ENCODE data around the gene FLT4. TPM values are rescaled to one million over a fixed set of nuclear protein-coding genes. Genes with fewer than 3 reads are reported as not detected.
A peak's percentile ranks its signal among the peaks of the same experiment; 100 is the strongest.
"Not testable (repeated sequence)": the region's sequence is repeated elsewhere in the genome, so short reads cannot be mapped to it uniquely, and the experiment has no call there.

Gene FLT4
- total RNA-seq, 1 donor from 2014 or later = 0.86 TPM

GRCh38 chr5:180682560-180682959, 33.2 kb upstream of the FLT4 start:
- Mint-ChIP-seq H3K27me3 (ENCODE audit: insufficient read depth) (peaks cover under 1% of the 10 kb centered on the region), H3K4me1 (ENCODE audit: low read depth) (no peaks in the 10 kb centered on the region), H3K27ac (no peak overlapping the region), H3K4me3 (no peak overlapping the region), H3K36me3 (ENCODE audit: low read depth) (no peaks in the 10 kb centered on the region), H3K9me3 (no peaks in the 10 kb centered on the region)
- intact Hi-C loops (cut with micrococcal nuclease) = no loop called here
- no peak for DNase-seq (ENCODE audit: low spot score)

GRCh38 chr5:180682008-180682407, 32.6 kb upstream of the FLT4 start:
- H3K9me3 Mint-ChIP-seq; H3K36me3 Mint-ChIP-seq (ENCODE audit: low read depth); H3K4me1 Mint-ChIP-seq (ENCODE audit: low read depth); DNase-seq (ENCODE audit: low spot score); H3K27ac Mint-ChIP-seq; H3K4me3 Mint-ChIP-seq; intact Hi-C loops (cut with micrococcal nuclease); H3K27me3 Mint-ChIP-seq (ENCODE audit: insufficient read depth): not testable (repeated sequence)

- H3K4me3 Mint-ChIP-seq; H3K36me3 Mint-ChIP-seq (ENCODE audit: low read depth); H3K4me1 Mint-ChIP-seq (ENCODE audit: low read depth); intact Hi-C loops (cut with micrococcal nuclease); H3K27ac Mint-ChIP-seq; H3K9me3 Mint-ChIP-seq; DNase-seq (ENCODE audit: low spot score): not testable (repeated sequence)
- peaks cover 14% of the 10 kb centered on the region for H3K27me3 Mint-ChIP-seq (ENCODE audit: insufficient read depth)
These were observed 28.9 kb upstream of the FLT4 start for GRCh38 chr5:180678319-180678718.

- intact Hi-C loops (cut with micrococcal nuclease) = no loop called here
- Mint-ChIP-seq H3K4me3 (no peak overlapping the region), H3K9me3 (no peaks in the 10 kb centered on the region), H3K36me3 (ENCODE audit: low read depth) (no peaks in the 10 kb centered on the region), H3K27me3 (ENCODE audit: insufficient read depth) (peaks cover 20% of the 10 kb centered on the region), H3K4me1 (ENCODE audit: low read depth) (peaks cover 10% of the 10 kb centered on the region), H3K27ac (no peak overlapping the region)
- no peak for DNase-seq (ENCODE audit: low spot score)
These were observed 25.7 kb upstream of the FLT4 start for GRCh38 chr5:180675036-180675635.

- H3K9me3 Mint-ChIP-seq; H3K27ac Mint-ChIP-seq; H3K4me3 Mint-ChIP-seq; DNase-seq (ENCODE audit: low spot score); H3K36me3 Mint-ChIP-seq (ENCODE audit: low read depth); intact Hi-C loops (cut with micrococcal nuclease): not testable (repeated sequence)
- H3K4me1 Mint-ChIP-seq (ENCODE audit: low read depth) = peaks cover 13% of the 10 kb centered on the region
- peaks cover 20% of the 10 kb centered on the region for H3K27me3 Mint-ChIP-seq (ENCODE audit: insufficient read depth)
These were observed 24.7 kb upstream of the FLT4 start for GRCh38 chr5:180674090-180674475.

GRCh38 chr5:180673371-180674089, 24.1 kb upstream of the FLT4 start:
- Mint-ChIP-seq H3K36me3 (ENCODE audit: low read depth) (no peaks in the 10 kb centered on the region), H3K27me3 (ENCODE audit: insufficient read depth) (peaks cover 21% of the 10 kb centered on the region), H3K4me3 (no peak overlapping the region), H3K27ac (no peak overlapping the region), H3K4me1 (ENCODE audit: low read depth) (peaks cover 13% of the 10 kb centered on the region), H3K9me3 (no peaks in the 10 kb centered on the region)
- intact Hi-C loops (cut with micrococcal nuclease) = no loop called here
- no peak for DNase-seq (ENCODE audit: low spot score)

GRCh38 chr5:180671958-180672524, 22.6 kb upstream of the FLT4 start:
- intact Hi-C loops (cut with micrococcal nuclease); DNase-seq (ENCODE audit: low spot score); H3K4me3 Mint-ChIP-seq; H3K9me3 Mint-ChIP-seq; H3K27ac Mint-ChIP-seq; H3K36me3 Mint-ChIP-seq (ENCODE audit: low read depth): not testable (repeated sequence)
- peaks cover 21% of the 10 kb centered on the region for H3K27me3 Mint-ChIP-seq (ENCODE audit: insufficient read depth)
- peaks cover 13% of the 10 kb centered on the region for H3K4me1 Mint-ChIP-seq (ENCODE audit: low read depth)

- DNase-seq (ENCODE audit: low spot score) = peak; percentile 17
- peaks cover 24% of the 10 kb centered on the region for H3K27me3 Mint-ChIP-seq (ENCODE audit: insufficient read depth)
- H3K4me3 Mint-ChIP-seq = no peak overlapping the region
- no peaks in the 10 kb centered on the region for H3K36me3 Mint-ChIP-seq (ENCODE audit: low read depth)
- intact Hi-C loops (cut with micrococcal nuclease) = loop anchor here (1.0 kb wide), 1 partner anchor 48 kb away; no protein-coding TSS in a partner anchor
- no peak overlapping the region for H3K27ac Mint-ChIP-seq
- H3K4me1 Mint-ChIP-seq (ENCODE audit: low read depth) = peaks cover 13% of the 10 kb centered on the region
- no peaks in the 10 kb centered on the region for H3K9me3 Mint-ChIP-seq
These were observed 21.4 kb upstream of the FLT4 start for GRCh38 chr5:180670586-180671359.

GRCh38 chr5:180670157-180670556, 20.8 kb upstream of the FLT4 start:
- Mint-ChIP-seq H3K9me3 (no peaks in the 10 kb centered on the region), H3K27ac (no peak overlapping the region), H3K4me3 (no peak overlapping the region), H3K36me3 (ENCODE audit: low read depth) (no peaks in the 10 kb centered on the region), H3K27me3 (ENCODE audit: insufficient read depth) (peaks cover 19% of the 10 kb centered on the region), H3K4me1 (ENCODE audit: low read depth) (peaks cover 13% of the 10 kb centered on the region)
- DNase-seq (ENCODE audit: low spot score) = no peak
- intact Hi-C loops (cut with micrococcal nuclease) = loop anchor here (1.0 kb wide), 1 partner anchor 48 kb away; no protein-coding TSS in a partner anchor

- H3K27me3 Mint-ChIP-seq (ENCODE audit: insufficient read depth) = peaks cover 15% of the 10 kb centered on the region
- intact Hi-C loops (cut with micrococcal nuclease) = loop anchor here (1.0 kb wide), 1 partner anchor 49 kb away; no protein-coding TSS in a partner anchor
- H3K4me3 Mint-ChIP-seq = no peak overlapping the region
- peaks cover 11% of the 10 kb centered on the region for H3K4me1 Mint-ChIP-seq (ENCODE audit: low read depth)
- H3K36me3 Mint-ChIP-seq (ENCODE audit: low read depth) = no peaks in the 10 kb centered on the region
- H3K9me3 Mint-ChIP-seq = no peaks in the 10 kb centered on the region
- H3K27ac Mint-ChIP-seq = no peak overlapping the region
- DNase-seq (ENCODE audit: low spot score) = no peak
These were observed 20.3 kb upstream of the FLT4 start for GRCh38 chr5:180669661-180670060.

GRCh38 chr5:180668835-180669596, 19.6 kb upstream of the FLT4 start:
- no peaks in the 10 kb centered on the region for H3K9me3 Mint-ChIP-seq
- no peak overlapping the region for H3K4me3 Mint-ChIP-seq
- H3K27me3 Mint-ChIP-seq (ENCODE audit: insufficient read depth) = peaks cover 12% of the 10 kb centered on the region
- H3K4me1 Mint-ChIP-seq (ENCODE audit: low read depth) = peaks cover 9% of the 10 kb centered on the region
- no peaks in the 10 kb centered on the region for H3K36me3 Mint-ChIP-seq (ENCODE audit: low read depth)
- no peak overlapping the region for H3K27ac Mint-ChIP-seq
- DNase-seq (ENCODE audit: low spot score) = no peak
- intact Hi-C loops (cut with micrococcal nuclease) = no loop called here

- H3K4me1 Mint-ChIP-seq (ENCODE audit: low read depth) = peaks cover 9% of the 10 kb centered on the region
- no peak for DNase-seq (ENCODE audit: low spot score)
- H3K27me3 Mint-ChIP-seq (ENCODE audit: insufficient read depth) = peaks cover 9% of the 10 kb centered on the region
- intact Hi-C loops (cut with micrococcal nuclease) = no loop called here
- H3K9me3 Mint-ChIP-seq = no peaks in the 10 kb centered on the region
- no peak overlapping the region for H3K27ac Mint-ChIP-seq
- no peaks in the 10 kb centered on the region for H3K36me3 Mint-ChIP-seq (ENCODE audit: low read depth)
- no peak overlapping the region for H3K4me3 Mint-ChIP-seq
These were observed 17.4 kb upstream of the FLT4 start for GRCh38 chr5:180666812-180667211.

All from activated T-helper 1 cell treated with anti-CD3 and anti-CD28 coated beads, Interleukin-12 subunit alpha, Interleukin-12 subunit beta, Interleukin-2, Interleukin-4 antibody, amounts not matched to agents 30 ng/mL and 10 ng/mL and 1 ng/mL, durations not matched to agents 14 hours and 24 hours and 36 hours (primary cell).